K562 (cell line): Measurements from ENCODE around the gene ULK1. TPM values are rescaled to one million over a fixed set of nuclear protein-coding genes. Genes with fewer than 3 reads are reported as not detected.

Experiments used
- BRF1 ChIP-seq: IDR thresholded peaks from 3 replicates; pipeline ENCODE4 v1.6.1; 2011; ENCODE audit warnings: borderline replicate concordance, mild to moderate bottlenecking; ENCODE audit not compliant: insufficient read length; ENCODE audit errors: extremely low read depth
- CC2D1A ChIP-seq: fragments of 450-650 bp; IDR thresholded peaks from 2 replicates; pipeline ENCODE4 v1.6.1; 2017; ENCODE audit warnings: mild to moderate bottlenecking
- GABPA ChIP-seq: fragments of 200-800 bp; sonication (Bioruptor generic); conservative IDR thresholded peaks from 2 replicates; pipeline ENCODE4 v1.6.1; 2016; ENCODE audit warnings: low read depth, missing genetic modification characterization, missing compliant biosample characterization
- HDGF ChIP-seq: fragments of 450-650 bp; IDR thresholded peaks from 2 replicates; pipeline ENCODE4 v1.6.1; 2016
- JUN ChIP-seq, 2 experiments: sonication (generic) in 1 of 2; formaldehyde crosslinking in 1 of 2; IDR thresholded peaks; 2 replicates each; pipeline versions ENCODE4 v1.6.1 to v1.8.0; 2012 to 2022; ENCODE audit warnings: borderline replicate concordance in 2 of 2, mild to moderate bottlenecking in 2 of 2, improper control_type of control experiment in 1 of 2, low read depth in 1 of 2, low read length in 1 of 2, missing genetic modification reagents in 1 of 2
- KAT2B ChIP-seq: IDR thresholded peaks from one replicate; pipeline ENCODE4 v1.6.1; 2012; ENCODE audit warnings: low read depth, mild to moderate bottlenecking, control low read depth, inconsistent platforms, low read length, moderate library complexity
- KDM4B ChIP-seq, 2 experiments: fragments of 450-650 bp in 1 of 2; sonication (generic) in 1 of 2; IDR thresholded peaks; 2 replicates each; pipeline ENCODE4 v1.6.1; 2016 to 2017; ENCODE audit warnings: borderline replicate concordance in 2 of 2, antibody characterized with exemption in 1 of 2, low read depth in 1 of 2, mild to moderate bottlenecking in 1 of 2
- LARP7 ChIP-seq: fragments of 450-650 bp; IDR thresholded peaks from 2 replicates; pipeline ENCODE4 v1.6.1; 2016
- MCM7 ChIP-seq, 2 experiments: fragments of 450-650 bp; IDR thresholded peaks; 2 replicates each; pipeline ENCODE4 v1.6.1; 2016 to 2018
- MITF ChIP-seq: IDR thresholded peaks from 2 replicates; pipeline ENCODE4 v1.6.1; 2014; ENCODE audit warnings: antibody characterized with exemption
- NR4A1 ChIP-seq, 2 experiments: fragments of 250-450 bp in 1 of 2; fragments of 450-650 bp in 1 of 2; sonication (Bioruptor Pico) in 1 of 2; IDR thresholded peaks; 2 replicates each; pipeline versions ENCODE4 v1.4.0 to v1.6.1; 2016 to 2020; ENCODE audit warnings: mild to moderate bottlenecking in 2 of 2, missing compliant biosample characterization in 1 of 2, missing genetic modification characterization in 1 of 2, moderate library complexity in 1 of 2
- POLR3A ChIP-seq: IDR thresholded peaks from 2 replicates; pipeline ENCODE4 v1.6.1; 2011; ENCODE audit warnings: borderline replicate concordance, mild to moderate bottlenecking, moderate library complexity; ENCODE audit not compliant: insufficient read length, insufficient read depth; ENCODE audit errors: extremely low read depth
- SETDB1 ChIP-seq: IDR thresholded peaks from one replicate; pipeline ENCODE4 v1.6.1; 2012; ENCODE audit warnings: low read length, control low read depth, inconsistent platforms
- SMARCB1 ChIP-seq: IDR thresholded peaks from 2 replicates; pipeline ENCODE4 v1.6.1; 2011; ENCODE audit warnings: improper control_type of control experiment, low read depth; ENCODE audit not compliant: insufficient read length
- SREBF2 ChIP-seq: sonication (generic); formaldehyde crosslinking; IDR thresholded peaks from 2 replicates; pipeline ENCODE4 v1.4.0; 2020; ENCODE audit warnings: mild to moderate bottlenecking, missing genetic modification reagents
- TAF1 ChIP-seq: IDR thresholded peaks from 2 replicates; pipeline ENCODE4 v1.6.1; 2011; ENCODE audit warnings: mild to moderate bottlenecking, low read length, moderate library complexity; ENCODE audit not compliant: insufficient read depth, control insufficient read depth, severe bottlenecking; ENCODE audit errors: extremely low read depth
- TBL1XR1 ChIP-seq, 2 experiments: IDR thresholded peaks; 2 replicates each; pipeline ENCODE4 v1.6.1; 2012; ENCODE audit warnings: improper control_type of control experiment in 2 of 2, low read length in 2 of 2, mild to moderate bottlenecking in 1 of 2
- TCF7 ChIP-seq: sonication (generic); IDR thresholded peaks from 2 replicates; pipeline ENCODE4 v1.6.1; 2016; ENCODE audit warnings: antibody characterized with exemption, borderline replicate concordance
- THAP7 ChIP-seq: fragments of 250-450 bp; sonication (Bioruptor Pico); IDR thresholded peaks from 2 replicates; pipeline ENCODE4 v1.5.0; 2021
- USF1 ChIP-seq: sonication (generic); formaldehyde crosslinking; IDR thresholded peaks from 2 replicates; pipeline ENCODE4 v1.9.0; 2022; ENCODE audit warnings: mild to moderate bottlenecking, missing genetic modification reagents
- USF2 ChIP-seq: sonication (generic); formaldehyde crosslinking; IDR thresholded peaks from 2 replicates; pipeline ENCODE4 v1.5.0; 2020; ENCODE audit warnings: missing genetic modification reagents
- XRCC5 ChIP-seq: fragments of 200-400 bp; formaldehyde crosslinking; IDR thresholded peaks from 2 replicates; pipeline ENCODE4 v1.6.1; 2017; ENCODE audit warnings: low read depth, mild to moderate bottlenecking, low read length
- ZNF23 ChIP-seq: fragments of 250-450 bp; sonication (Bioruptor Pico); IDR thresholded peaks from 2 replicates; pipeline ENCODE4 v1.4.0; 2020; ENCODE audit warnings: mild to moderate bottlenecking
- ZNF696 ChIP-seq: fragments of 250-450 bp; sonication (Bioruptor Pico); conservative IDR thresholded peaks from 2 replicates; pipeline ENCODE4 v1.4.0; 2020; ENCODE audit warnings: mild to moderate bottlenecking, moderate library complexity
- polyA plus RNA-seq, 8 experiments: library from polyadenylated mRNA; depleted of rRNA in 4 of 8; stranded (reverse) in 5 of 8; unstranded in 3 of 8; fragments of >200 nt; fragmentation: Nextera tagmentation in 2 of 8; fragmentation: Illumina TruSeq in 1 of 8; extraction: Ambion mirVana in 2 of 8; extraction: Trizol in 1 of 8; gene quantifications; 2 replicates each; pipeline versions ENCODE4 v1.2.1 to v1.2.3, GENCODE V29; 2011 to 2014; ENCODE audit warnings: inconsistent platforms in 1 of 8, missing spikeins in 1 of 8
- total RNA-seq, 7 experiments: library from RNA; depleted of rRNA in 6 of 7; stranded (reverse); fragments of >200 nt in 6 of 7; fragmentation: Illumina TruSeq in 2 of 7; extraction: Trizol in 2 of 7; gene quantifications; 2 replicates each; pipeline versions ENCODE4 v1.2.1 to v1.2.3, GENCODE V29; 2011 to 2021; ENCODE audit warnings: low replicate concordance in 1 of 7

Gene ULK1
- total and polyA plus RNA-seq, 9 of the 15 experiments (the other 6 are each of a cell fraction or from before 2014, with no cell fraction given): 0.15 to 29.4 (median 2.5) TPM

GRCh38 chr12:131896080-131896810, 1.8 kb downstream of the ULK1 start (continued):
- no peak for TF ChIP-seq POLR3A
- TF ChIP-seq KAT2B: no peak
- no peak for TF ChIP-seq SREBF2
- TF ChIP-seq SMARCB1: no peak
- no peak for TF ChIP-seq KDM4B (IDR thresholded peaks at IDR 0.05; ENCODE audit: borderline replicate concordance in 2 of 2, low read depth in 1 of 2)
- TF ChIP-seq MITF: no peak
- TF ChIP-seq BRF1: no peak
- no peak for TF ChIP-seq ZNF696 (CRISPR knock-in tag)
- TF ChIP-seq HDGF: 0 out of 2 replicates have a peak, but pooled peaks have one; percentile 58
- no peak for TF ChIP-seq CC2D1A
- no peak; the same call in 1 of the 2 replicates for TF ChIP-seq JUN (IDR thresholded peaks at IDR 0.05; ENCODE audit: borderline replicate concordance, low read depth, low read length)
- no peak for TF ChIP-seq JUN (CRISPR knock-in tag; IDR thresholded peaks at IDR 0.05; ENCODE audit: borderline replicate concordance)
- no peak for TF ChIP-seq SETDB1
- TF ChIP-seq TBL1XR1 (IDR thresholded peaks at IDR 0.05; ENCODE audit: low read length in 2 of 2): peak in 1 of 2 experiments; percentile 55; a peak in 1 of 4 replicates
- no peak for TF ChIP-seq ZNF23 (CRISPR knock-in tag)
- no peak for TF ChIP-seq USF2
- no peak for TF ChIP-seq NR4A1 (CRISPR knock-in tag; IDR thresholded peaks at IDR 0.05)
- TF ChIP-seq NR4A1 (tag; IDR thresholded peaks at IDR 0.05): 0 out of 2 replicates have a peak, but pooled peaks have one; percentile 23
- TF ChIP-seq GABPA (tag): no peak
- peak; percentile 57 for TF ChIP-seq TAF1
- TF ChIP-seq THAP7: no peak
- TF ChIP-seq MCM7 (IDR thresholded peaks at IDR 0.05): no peak
- TF ChIP-seq LARP7: 0 out of 2 replicates have a peak, but pooled peaks have one; percentile 12
- no peak for TF ChIP-seq TCF7
- TF ChIP-seq XRCC5: no peak
- TF ChIP-seq USF1 (CRISPR knock-in tag): no peak
